GM12878 (cell line): ENCODE data around the gene UNC5B. TPM values are rescaled to one million over a fixed set of nuclear protein-coding genes. Genes with fewer than 3 reads are reported as not detected.

Source experiments
- ATAC-seq: fragments of 200-7000 bp; cut with Tn5 transposase; 3 replicates; pipeline ENCODE4 v1.9.1; 2020; ENCODE audit warnings: mild to moderate bottlenecking, moderate library complexity
- BruUV-seq: library from RNA; stranded (reverse); fragments of 400-500 nt; replicated peaks from 2 replicates; lab custom pipeline; 2021; lab: Mats Ljungman, UMichigan
- CTCF ChIA-PET: fragments of 300-600 bp; sonication (Branson Sonifier 250); formaldehyde crosslinking; extraction: SDS; loops from one replicate; lab custom pipeline; 2021; ENCODE audit warnings: inconsistent platforms; lab: Yijun Ruan, JAX
- POLR2A ChIA-PET: fragments of 350-600 bp; formaldehyde crosslinking; extraction: SDS; loops from one replicate; lab custom pipeline; 2021; ENCODE audit warnings: inconsistent platforms; lab: Charles Lee
- RAD21 ChIA-PET: fragments of 300-600 bp; sonication (Branson Sonifier 250); formaldehyde crosslinking; loops from one replicate; lab custom pipeline; 2023; ENCODE audit warnings: antibody characterized with exemption; ENCODE audit not compliant: unreplicated experiment; lab: Charles Lee
- SMC1A ChIA-PET: fragments of 300-600 bp; sonication (Branson Sonifier 250); formaldehyde crosslinking; loops from one replicate; lab custom pipeline; 2023; ENCODE audit not compliant: unreplicated experiment, uncharacterized antibody; lab: Charles Lee
- DNase-seq: peaks from one replicate; pipeline ENCODE4 v3.0.0-alpha.2; 2011; ENCODE audit warnings: low read depth, low spot score
- FAIRE-seq: peaks from 3 replicates; lab custom pipeline; 2011; peaks lifted over from hg19 to GRCh38; lab: Jason Lieb, UNC
- H2AFZ ChIP-seq: 2 replicates; pipeline ENCODE4 v1.6.0; 2011; ENCODE audit warnings: low read depth, low read length, control low read depth; ENCODE audit not compliant: control insufficient read depth
- H3K27ac ChIP-seq: 2 replicates; pipeline ENCODE4 v1.5.1; 2011; ENCODE audit warnings: control low read depth; ENCODE audit not compliant: control insufficient read depth, insufficient read depth
- H3K27me3 ChIP-seq, 2 experiments: replicated peaks in 1 of 2; 2 replicates each; pipeline versions ENCODE4 v1.6.0 to v1.6.1; 2011; ENCODE audit warnings: low read length in 1 of 2; ENCODE audit not compliant: control insufficient read depth in 2 of 2, insufficient read depth in 2 of 2
- H3K36me3 ChIP-seq, 2 experiments: 2 replicates each; pipeline ENCODE4 v1.5.1; 2011; ENCODE audit warnings: low read length in 1 of 2; ENCODE audit not compliant: control insufficient read depth in 2 of 2, insufficient read depth in 2 of 2
- H3K4me1 ChIP-seq: 2 replicates; pipeline ENCODE4 v1.6.1; 2011; ENCODE audit warnings: mild to moderate bottlenecking, low read length, moderate library complexity, mixed read lengths; ENCODE audit not compliant: control insufficient read depth, insufficient read depth
- H3K4me2 ChIP-seq: 2 replicates; pipeline ENCODE4 v1.6.0; 2011; ENCODE audit warnings: control low read depth; ENCODE audit not compliant: control insufficient read depth, insufficient read depth
- H3K4me3 ChIP-seq: fragments of 200-600 bp; sonication (generic); 2 replicates; pipeline ENCODE4 v1.5.1; 2016
- H3K79me2 ChIP-seq: 2 replicates; pipeline ENCODE4 v1.6.0; 2011; ENCODE audit warnings: low read length; ENCODE audit not compliant: control insufficient read depth, insufficient read depth
- H3K9ac ChIP-seq: 2 replicates; pipeline ENCODE4 v1.8.0; 2011; ENCODE audit warnings: low read length, control low read depth, mixed read lengths; ENCODE audit not compliant: control insufficient read depth, insufficient read depth
- H3K9me3 ChIP-seq: replicated peaks from 3 replicates; pipeline ENCODE4 v1.5.1; 2011; ENCODE audit warnings: mild to moderate bottlenecking, low read length; ENCODE audit not compliant: control insufficient read depth, insufficient read depth
- H4K20me1 ChIP-seq: 2 replicates; pipeline ENCODE4 v1.6.0; 2011; ENCODE audit not compliant: control insufficient read depth, insufficient read depth
- E2F8 ChIP-seq: fragments of 450-650 bp; IDR thresholded peaks from 2 replicates; pipeline ENCODE4 v1.6.1; 2018; ENCODE audit warnings: mild to moderate bottlenecking, low read depth, moderate library complexity; ENCODE audit not compliant: partially characterized antibody
- ESRRA ChIP-seq: IDR thresholded peaks from 2 replicates; pipeline ENCODE4 v1.6.1; 2012; ENCODE audit warnings: mild to moderate bottlenecking, low read length, improper control_type of control experiment
- EZH2 ChIP-seq: IDR thresholded peaks from 2 replicates; pipeline ENCODE4 v1.6.1; 2012; ENCODE audit warnings: low read depth, mild to moderate bottlenecking, control low read depth, inconsistent platforms, low read length, borderline replicate concordance; ENCODE audit not compliant: control insufficient read depth
- KLF5 ChIP-seq: fragments of 450-650 bp; IDR thresholded peaks from 2 replicates; pipeline ENCODE4 v1.6.1; 2014; ENCODE audit warnings: mild to moderate bottlenecking; ENCODE audit not compliant: partially characterized antibody
- MTA3 ChIP-seq: IDR thresholded peaks from 2 replicates; pipeline ENCODE4 v1.6.1; 2012; ENCODE audit warnings: low read length, inconsistent platforms, borderline replicate concordance
- NRF1 ChIP-seq: conservative IDR thresholded peaks from 2 replicates; pipeline ENCODE4 v1.6.1; 2011; ENCODE audit warnings: mild to moderate bottlenecking, low read depth, low read length, improper control_type of control experiment
- RAD21 ChIP-seq: IDR thresholded peaks from 2 replicates; pipeline ENCODE4 v1.6.1; 2011; ENCODE audit warnings: mild to moderate bottlenecking, low read depth, low read length, moderate library complexity; ENCODE audit not compliant: insufficient read depth
- RBBP5 ChIP-seq: fragments of 200-600 bp; sonication (generic); conservative IDR thresholded peaks from 2 replicates; pipeline ENCODE4 v1.6.1; 2016
- RCOR1 ChIP-seq: conservative IDR thresholded peaks from 2 replicates; pipeline ENCODE4 v1.6.1; 2012; ENCODE audit warnings: low read depth, low read length, improper control_type of control experiment
- SREBF2 ChIP-seq: IDR thresholded peaks from 2 replicates; pipeline ENCODE4 v1.6.1; 2012; ENCODE audit warnings: mild to moderate bottlenecking, low read length
- USF1 ChIP-seq: IDR thresholded peaks from 2 replicates; pipeline ENCODE4 v1.6.1; 2011; ENCODE audit warnings: borderline replicate concordance, low read depth, mild to moderate bottlenecking, moderate library complexity, mixed read lengths, low read length; ENCODE audit not compliant: insufficient read depth; ENCODE audit errors: extremely low read length
- ZBTB11 ChIP-seq: fragments of 450-650 bp; formaldehyde crosslinking; IDR thresholded peaks from 2 replicates; pipeline ENCODE4 v1.5.0; 2022; ENCODE audit warnings: mild to moderate bottlenecking, missing genetic modification characterization
- ZBTB40 ChIP-seq: fragments of 450-650 bp; IDR thresholded peaks from 2 replicates; pipeline ENCODE4 v1.6.1; 2016; ENCODE audit warnings: mild to moderate bottlenecking, moderate library complexity, borderline replicate concordance
- WGBS: methylation state at CpG from one replicate; pipeline ENCODE4 v1.1.6; 2016; ENCODE audit warnings: low lambda C conversion rate; ENCODE audit not compliant: insufficient replicate concordance, insufficient coverage; ENCODE audit errors: missing lambda C conversion rate; 5-methylcytosine and 5-hydroxymethylcytosine counted together
- in situ Hi-C: fragments of 300-500 bp; cut with MboI; formaldehyde crosslinking; loops from 9 replicates; pipeline ENCODE4 v1.14.3; 2018; ENCODE audit warnings: mixed read lengths
- intact Hi-C: fragments of 100-400 bp; cut with micrococcal nuclease; formaldehyde crosslinking; loops from one replicate; pipeline ENCODE4 v1.14.2; 2022; ENCODE audit not compliant: unreplicated experiment
- polyA plus RNA-seq, 11 experiments: library from polyadenylated mRNA; depleted of rRNA in 4 of 11; unstranded in 6 of 11; stranded (reverse) in 5 of 11; fragments of >200 nt; fragmentation: Nextera tagmentation in 4 of 11; fragmentation: Illumina TruSeq in 1 of 11; extraction: Ambion mirVana in 4 of 11; extraction: Trizol in 1 of 11; gene quantifications; 1 replicate in 1 of 11; 2 replicates in 10 of 11; pipeline versions ENCODE4 v1.2.1 to v1.2.3, GENCODE V29; 2011 to 2016; ENCODE audit warnings: inconsistent platforms in 2 of 11, missing spikeins in 2 of 11, low read depth in 1 of 11
- total RNA-seq, 4 experiments: library from RNA; depleted of rRNA in 3 of 4; stranded (reverse); fragments of >200 nt in 3 of 4; fragmentation: Illumina TruSeq in 1 of 4; extraction: Trizol in 1 of 4; gene quantifications; 2 replicates each; pipeline versions ENCODE4 v1.2.1 to v1.2.3, GENCODE V29; 2013 to 2021

Gene UNC5B
- total and polyA plus RNA-seq, 10 of the 15 experiments (the other 5 are each of a cell fraction or from before 2014, with no cell fraction given): 0.03 to 0.08 TPM; not detected in 8

- RAD21 ChIA-PET: no interaction called here
- FAIRE-seq: no peak
- TF ChIP-seq MTA3 (no peak), RBBP5 (no peak), ESRRA (no peak), E2F8 (no peak), ZBTB11 (no peak), SREBF2 (no peak), ZBTB40 (no peak), KLF5 (no peak), USF1 (no peak), RCOR1 (no peak), EZH2 (no peak), RAD21 (no peak), NRF1 (no peak)
These were observed 45.7 kb downstream of the UNC5B start for GRCh38 chr10:71258046-71258445.

More at GRCh38 chr10:71258046-71258445, 45.7 kb downstream of the UNC5B start:
- no peak overlapping the region for H3K27ac ChIP-seq
- no peaks in the 10 kb centered on the region for H3K9me3 ChIP-seq
- no TSS peak for BruUV-seq
- SMC1A ChIA-PET: no interaction called here
- in situ Hi-C loops (no loop called here), intact Hi-C loops (no loop called here)
- ATAC-seq (no peak), DNase-seq (no peak)
- H4K20me1 ChIP-seq: no peaks in the 10 kb centered on the region
- no peak overlapping the region for H3K4me2 ChIP-seq
- H3K9ac ChIP-seq: no peak overlapping the region
- H3K79me2 ChIP-seq: no peaks in the 10 kb centered on the region
- 53% methylated on average over 4 of the region's 4 CpGs for WGBS
- H3K4me3 ChIP-seq: no peak overlapping the region
- POLR2A ChIA-PET: no interaction called here
- H3K36me3 ChIP-seq: no peaks in the 10 kb centered on the region
- no peaks in the 10 kb centered on the region for H3K4me1 ChIP-seq
- CTCF ChIA-PET: interaction anchor here (0.7 kb wide), 1 partner anchor 9 kb away, joined by 5 read pairs; no protein-coding TSS in a partner anchor
- no peaks in the 10 kb centered on the region; a peak in 1 of 4 replicates for H3K27me3 ChIP-seq
- no peak overlapping the region for H2AFZ ChIP-seq
